ENCODE measurements around the gene BTBD3. TPM values are rescaled to one million over a fixed set of nuclear protein-coding genes. Genes with fewer than 3 reads are reported as not detected.

BTBD3 gene
- total RNA-seq, 1 experiment from 2014 or later = 21.6 TPM

GRCh38 chr20:11906626-11907480 lies 10.8 kb upstream of the BTBD3 start:
- no peaks in the 10 kb centered on the region for H3K9me2 ChIP-seq (replicated peaks; ENCODE audit: low read length)
- peaks cover 4% of the 10 kb centered on the region; the same call in 1 of the 2 replicates for H4K20me1 ChIP-seq (ENCODE audit: low read length)
- ATAC-seq (peak; percentile 75), DNase-seq (peak; percentile 70)
- no peak overlapping the region for H3K4me3 ChIP-seq (ENCODE audit: low read length)
- intact Hi-C loops (cut with micrococcal nuclease) = loop anchor here (2.0 to 10.0 kb wide), 2 partner anchors 14 to 222 kb away; no protein-coding TSS in a partner anchor
- ChIA-PET POLR2A (ENCODE audit: unreplicated experiment) (no interaction called here), CTCF (no interaction called here)
- no peak for TF ChIP-seq EZH2 (IDR thresholded peaks at IDR 0.05; ENCODE audit: low read length, unreplicated experiment)
- TF ChIP-seq CTCF (conservative IDR thresholded peaks at IDR 0.05; ENCODE audit: low read depth, low read length) = no peak
- no peak for TF ChIP-seq EZH2phosphoT487 (IDR thresholded peaks at IDR 0.05; ENCODE audit: borderline replicate concordance, low read length)
- peaks cover 36% of the 10 kb centered on the region for H3K4me1 ChIP-seq (ENCODE audit: insufficient read depth, low read length)
- H3K79me2 ChIP-seq (ENCODE audit: low read length) = peaks cover 95% of the 10 kb centered on the region
- H3K9me3 ChIP-seq (ENCODE audit: low read length) = no peaks in the 10 kb centered on the region
- H3K27ac ChIP-seq (ENCODE audit: low read length) = peak overlapping the region; percentile 23
- no peaks in the 10 kb centered on the region for H3F3A ChIP-seq (ENCODE audit: low read length, unreplicated experiment)
- H3K4me2 ChIP-seq (ENCODE audit: low read length) = peak overlapping the region; percentile 20
- H3K9ac ChIP-seq (ENCODE audit: low read length) = no peak overlapping the region
- no peaks in the 10 kb centered on the region for H3K36me3 ChIP-seq (ENCODE audit: low read depth, low read length)
- BruUV-seq (replicated peaks) = no TSS peak
- H3K27me3 ChIP-seq (ENCODE audit: low read length) = no peaks in the 10 kb centered on the region
- no peak overlapping the region for H2AFZ ChIP-seq (ENCODE audit: low read length)

GRCh38 chr20:11907621-11908020 lies 10.1 kb upstream of the BTBD3 start:
- peaks cover 98% of the 10 kb centered on the region for H3K79me2 ChIP-seq (ENCODE audit: low read length)
- no peak overlapping the region for H3K9ac ChIP-seq (ENCODE audit: low read length)
- no peak overlapping the region for H2AFZ ChIP-seq (ENCODE audit: low read length)
- H3K36me3 ChIP-seq (ENCODE audit: low read depth, low read length) = no peaks in the 10 kb centered on the region
- BruUV-seq (replicated peaks) = no TSS peak
- no peak overlapping the region for H3K4me3 ChIP-seq (ENCODE audit: low read length)
- no peaks in the 10 kb centered on the region for H3F3A ChIP-seq (ENCODE audit: low read length, unreplicated experiment)
- no peak for ATAC-seq
- no peaks in the 10 kb centered on the region for H3K9me3 ChIP-seq (ENCODE audit: low read length)
- H3K9me2 ChIP-seq (replicated peaks; ENCODE audit: low read length) = no peaks in the 10 kb centered on the region
- no peak for TF ChIP-seq EZH2 (IDR thresholded peaks at IDR 0.05; ENCODE audit: low read length, unreplicated experiment)
- no peak overlapping the region for H3K27ac ChIP-seq (ENCODE audit: low read length)
- H3K27me3 ChIP-seq (ENCODE audit: low read length) = no peaks in the 10 kb centered on the region
- peaks cover 29% of the 10 kb centered on the region for H3K4me1 ChIP-seq (ENCODE audit: insufficient read depth, low read length)
- intact Hi-C loops (cut with micrococcal nuclease) = loop anchor here (2.0 to 10.0 kb wide), 2 partner anchors 15 to 223 kb away; no protein-coding TSS in a partner anchor
- H4K20me1 ChIP-seq (ENCODE audit: low read length) = peaks cover under 1% of the 10 kb centered on the region; the same call in 1 of the 2 replicates
- H3K4me2 ChIP-seq (ENCODE audit: low read length) = no peak overlapping the region
- DNase-seq = no peak
- ChIA-PET POLR2A (ENCODE audit: unreplicated experiment) (no interaction called here), CTCF (no interaction called here)

- DNase-seq = peak; percentile 30
- POLR2A ChIA-PET (ENCODE audit: unreplicated experiment) = no interaction called here
- Histone ChIP-seq H3K79me2 (ENCODE audit: low read length) (peaks cover 97% of the 10 kb centered on the region), H3K9ac (ENCODE audit: low read length) (no peak overlapping the region), H3K4me2 (ENCODE audit: low read length) (no peak overlapping the region), H3K9me2 (replicated peaks; ENCODE audit: low read length) (no peaks in the 10 kb centered on the region), H3K27me3 (ENCODE audit: low read length) (no peaks in the 10 kb centered on the region), H3K27ac (ENCODE audit: low read length) (no peak overlapping the region), H4K20me1 (ENCODE audit: low read length) (no peaks in the 10 kb centered on the region), H2AFZ (ENCODE audit: low read length) (no peak overlapping the region), H3K36me3 (ENCODE audit: low read depth, low read length) (no peaks in the 10 kb centered on the region), H3K4me3 (ENCODE audit: low read length) (no peak overlapping the region), H3F3A (ENCODE audit: low read length, unreplicated experiment) (no peaks in the 10 kb centered on the region), H3K4me1 (ENCODE audit: insufficient read depth, low read length) (peaks cover 4% of the 10 kb centered on the region), H3K9me3 (ENCODE audit: low read length) (no peaks in the 10 kb centered on the region)
- BruUV-seq (replicated peaks) = no TSS peak
- intact Hi-C loops (cut with micrococcal nuclease) = no loop called here
- CTCF ChIA-PET = no interaction called here
- ATAC-seq = peak; percentile 35
- TF ChIP-seq EZH2phosphoT487 (IDR thresholded peaks at IDR 0.05; ENCODE audit: borderline replicate concordance, low read length) = no peak
- TF ChIP-seq EZH2 (IDR thresholded peaks at IDR 0.05; ENCODE audit: low read length, unreplicated experiment) = no peak
- peak; percentile 75 for TF ChIP-seq CTCF (conservative IDR thresholded peaks at IDR 0.05; ENCODE audit: low read depth, low read length)
Measured at GRCh38 chr20:11912013-11912658, 5.6 kb upstream of the BTBD3 start.
